HG03378 (cell line): ENCODE results near the gene CRYGB.
"Not testable (repeated sequence)": the region's sequence is repeated elsewhere in the genome, so short reads cannot be mapped to it uniquely, and the experiment has no call there.

ENCODE experiments used
- ATAC-seq: cut with Tn5 transposase; IDR thresholded peaks from one replicate; pipeline ENCODE4 v1.9.1; 2021; ENCODE audit warnings: mild to moderate bottlenecking, moderate library complexity; ENCODE audit not compliant: unreplicated experiment

Gene CRYGB

GRCh38 chr2:208150956-208151355 lies 5.0 kb upstream of the CRYGB start:
- no peak for ATAC-seq

GRCh38 chr2:208150094-208150493 lies 4.1 kb upstream of the CRYGB start:
- no peak for ATAC-seq

GRCh38 chr2:208148803-208149202 lies 2.8 kb upstream of the CRYGB start:
- ATAC-seq = no peak

GRCh38 chr2:208147759-208148158 lies 1.8 kb upstream of the CRYGB start:
- no peak for ATAC-seq

- ATAC-seq = no peak
Measured at GRCh38 chr2:208147008-208147407, 1.1 kb upstream of the CRYGB start.

- ATAC-seq = no peak
Measured at GRCh38 chr2:208142925-208143799, 2.8 kb downstream of the CRYGB start.

- no peak for ATAC-seq
Measured at GRCh38 chr2:208142240-208142924, 3.6 kb downstream of the CRYGB start.

GRCh38 chr2:208139447-208139846 lies 6.5 kb downstream of the CRYGB start:
- no peak for ATAC-seq

- ATAC-seq = not testable (repeated sequence)
Measured at GRCh38 chr2:208138334-208138733, 7.6 kb downstream of the CRYGB start.

GRCh38 chr2:208136716-208137094 lies 9.3 kb downstream of the CRYGB start:
- ATAC-seq = no peak

GRCh38 chr2:208135794-208136715 lies 9.9 kb downstream of the CRYGB start:
- no peak for ATAC-seq

GRCh38 chr2:208134928-208135586 lies 10.9 kb downstream of the CRYGB start:
- ATAC-seq = peak; percentile 88

- ATAC-seq = no peak
Measured at GRCh38 chr2:208130712-208131110, 15.2 kb downstream of the CRYGB start.

GRCh38 chr2:208129744-208130711 lies 15.9 kb downstream of the CRYGB start, which contains the start of gene CRYGC:
Gene CRYGC, minus strand, starts transcription at chr2:208129828. Its CDS starts 36 bp downstream, at chr2:208129792.
- no peak for ATAC-seq

GRCh38 chr2:208128136-208128535 lies 17.8 kb downstream of the CRYGB start:
- ATAC-seq = no peak

- no peak for ATAC-seq
Measured at GRCh38 chr2:208127090-208127489, 18.9 kb downstream of the CRYGB start.

GRCh38 chr2:208125251-208125650 lies 20.7 kb downstream of the CRYGB start:
- ATAC-seq = no peak

GRCh38 chr2:208124013-208124715 lies 21.8 kb downstream of the CRYGB start, which contains the start of gene CRYGD:
Gene CRYGD, minus strand, starts transcription at chr2:208124524. Its CDS starts 51 bp downstream, at chr2:208124473.
- not testable (repeated sequence) for ATAC-seq

- no peak for ATAC-seq
Measured at GRCh38 chr2:208122248-208122647, 23.7 kb downstream of the CRYGB start.
